Chondrocyte (in vitro differentiated cells): ENCODE measurements around the gene MICAL3. TPM values are rescaled to one million over a fixed set of nuclear protein-coding genes. Genes with fewer than 3 reads are reported as not detected.

Experiments used
- DNase-seq: peaks from one replicate; pipeline ENCODE4 v3.0.0; 2021; ENCODE audit warnings: mixed read lengths, low spot score
- H3K27ac Mint-ChIP-seq: one replicate; pipeline ENCODE4 v1.8.0; 2021; ENCODE audit warnings: mild to moderate bottlenecking, moderate library complexity, mixed read lengths; ENCODE audit not compliant: unreplicated experiment
- H3K27me3 Mint-ChIP-seq: 2 replicates; pipeline ENCODE4 v1.8.0; 2021; ENCODE audit warnings: low read depth, mixed read lengths
- H3K36me3 Mint-ChIP-seq: 2 replicates; pipeline ENCODE4 v1.8.0; 2021; ENCODE audit warnings: low read depth, mixed read lengths
- H3K4me1 Mint-ChIP-seq: 2 replicates; pipeline ENCODE4 v1.8.0; 2021; ENCODE audit warnings: low read depth, mild to moderate bottlenecking, mixed read lengths
- H3K4me3 Mint-ChIP-seq: one replicate; pipeline ENCODE4 v1.8.0; 2021; ENCODE audit warnings: mild to moderate bottlenecking, moderate library complexity, mixed read lengths; ENCODE audit not compliant: unreplicated experiment
- H3K9me3 Mint-ChIP-seq: 2 replicates; pipeline ENCODE4 v1.8.0; 2021; ENCODE audit warnings: low read depth, mixed read lengths
- CTCF ChIP-seq: fragments of 200-600 bp; sonication (generic); IDR thresholded peaks from 2 replicates; pipeline ENCODE4 v1.5.0; 2021; ENCODE audit warnings: antibody characterized with exemption, mild to moderate bottlenecking, moderate library complexity
- total RNA-seq: library from RNA; stranded (reverse); gene quantifications from 3 replicates; pipeline ENCODE4 v1.2.1, GENCODE V29; 2021

Gene MICAL3
- total RNA-seq, 1 donor from 2014 or later = 68.2 TPM

- no peaks in the 10 kb centered on the region for H3K27me3 Mint-ChIP-seq
- no peaks in the 10 kb centered on the region for H3K4me1 Mint-ChIP-seq
- H3K4me3 Mint-ChIP-seq = no peak overlapping the region
- H3K9me3 Mint-ChIP-seq = no peaks in the 10 kb centered on the region
- no peak overlapping the region for H3K27ac Mint-ChIP-seq
- TF ChIP-seq CTCF = peak; percentile 95
- DNase-seq = no peak
- peaks cover 12% of the 10 kb centered on the region for H3K36me3 Mint-ChIP-seq
Observed at GRCh38 chr22:17830043-17830961, 194.1 kb downstream of the MICAL3 start.

- Mint-ChIP-seq H3K4me1 (no peaks in the 10 kb centered on the region), H3K27me3 (no peaks in the 10 kb centered on the region), H3K27ac (no peak overlapping the region), H3K4me3 (no peak overlapping the region), H3K9me3 (no peaks in the 10 kb centered on the region), H3K36me3 (peaks cover 12% of the 10 kb centered on the region)
- no peak for DNase-seq
- TF ChIP-seq CTCF = no peak
Observed at GRCh38 chr22:17829695-17830042, 194.7 kb downstream of the MICAL3 start.

GRCh38 chr22:17828502-17829080 is 195.8 kb downstream of the MICAL3 start:
- no peak overlapping the region for H3K4me3 Mint-ChIP-seq
- no peak overlapping the region for H3K27ac Mint-ChIP-seq
- no peak for DNase-seq
- peaks cover 12% of the 10 kb centered on the region for H3K36me3 Mint-ChIP-seq
- H3K9me3 Mint-ChIP-seq = no peaks in the 10 kb centered on the region
- TF ChIP-seq CTCF = no peak
- no peaks in the 10 kb centered on the region for H3K27me3 Mint-ChIP-seq
- H3K4me1 Mint-ChIP-seq = no peaks in the 10 kb centered on the region

- no peaks in the 10 kb centered on the region for H3K9me3 Mint-ChIP-seq
- no peak for TF ChIP-seq CTCF
- peaks cover 12% of the 10 kb centered on the region for H3K36me3 Mint-ChIP-seq
- no peak for DNase-seq
- H3K4me1 Mint-ChIP-seq = no peaks in the 10 kb centered on the region
- H3K4me3 Mint-ChIP-seq = no peak overlapping the region
- H3K27me3 Mint-ChIP-seq = no peaks in the 10 kb centered on the region
- no peak overlapping the region for H3K27ac Mint-ChIP-seq
Observed at GRCh38 chr22:17827466-17827865, 196.9 kb downstream of the MICAL3 start.

GRCh38 chr22:17825876-17826550 is 198.3 kb downstream of the MICAL3 start:
- H3K36me3 Mint-ChIP-seq = peaks cover 8% of the 10 kb centered on the region
- H3K9me3 Mint-ChIP-seq = no peaks in the 10 kb centered on the region
- DNase-seq = no peak
- no peaks in the 10 kb centered on the region for H3K27me3 Mint-ChIP-seq
- H3K27ac Mint-ChIP-seq = peak overlapping the region; percentile 18
- no peak overlapping the region for H3K4me3 Mint-ChIP-seq
- no peak for TF ChIP-seq CTCF
- H3K4me1 Mint-ChIP-seq = no peaks in the 10 kb centered on the region
